ENCODE data around the gene DAAM1.

DAAM1 gene

DNA sequence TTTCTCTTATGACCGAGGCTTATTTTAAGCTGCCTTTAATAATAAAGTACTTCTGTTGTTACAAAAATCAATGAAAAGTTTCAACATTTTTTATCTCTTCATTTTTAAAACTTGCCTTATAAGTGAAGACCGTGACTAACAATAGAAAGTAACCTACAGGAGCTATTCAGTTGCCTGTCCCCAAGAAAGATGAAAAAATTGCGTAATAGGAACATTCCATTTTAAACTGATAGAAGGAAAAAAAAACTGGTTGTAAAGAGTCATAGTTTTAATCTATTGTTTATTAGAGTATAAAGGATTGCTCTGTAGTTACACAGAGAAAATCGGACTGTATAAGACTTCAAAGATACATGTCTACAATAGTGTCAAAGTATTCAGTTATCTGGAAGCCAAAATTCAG lies 83.3 kb downstream of the DAAM1 start:
- H3K9ac ChIP-seq (ENCODE audit: low read depth, low read length) = no peak overlapping the region
- DNase-seq (no peak), ATAC-seq (ENCODE audit: insufficient read depth, low read depth) (no peak)
- no peaks in the 10 kb centered on the region for H3K4me1 ChIP-seq (ENCODE audit: insufficient read depth, low read length)
- H3K79me2 ChIP-seq (ENCODE audit: insufficient read depth, low read length) = no peaks in the 10 kb centered on the region
- H3K4me2 ChIP-seq (ENCODE audit: insufficient read depth, low read length) = no peak overlapping the region
- H3K27ac ChIP-seq (ENCODE audit: low read length) = no peak overlapping the region
- H2AFZ ChIP-seq (ENCODE audit: low read depth, low read length) = no peak overlapping the region
- H3K36me3 ChIP-seq (ENCODE audit: insufficient read depth, low read length) = no peaks in the 10 kb centered on the region
- no peak overlapping the region for H3K4me3 ChIP-seq (ENCODE audit: low read depth in 1 of 2, low read length in 2 of 2)
- no peaks in the 10 kb centered on the region for H4K20me1 ChIP-seq (ENCODE audit: insufficient read depth, low read length)
- no peaks in the 10 kb centered on the region for H3K9me3 ChIP-seq (ENCODE audit: insufficient read depth, low read length, severe bottlenecking)
- TF ChIP-seq, protein P1, sequence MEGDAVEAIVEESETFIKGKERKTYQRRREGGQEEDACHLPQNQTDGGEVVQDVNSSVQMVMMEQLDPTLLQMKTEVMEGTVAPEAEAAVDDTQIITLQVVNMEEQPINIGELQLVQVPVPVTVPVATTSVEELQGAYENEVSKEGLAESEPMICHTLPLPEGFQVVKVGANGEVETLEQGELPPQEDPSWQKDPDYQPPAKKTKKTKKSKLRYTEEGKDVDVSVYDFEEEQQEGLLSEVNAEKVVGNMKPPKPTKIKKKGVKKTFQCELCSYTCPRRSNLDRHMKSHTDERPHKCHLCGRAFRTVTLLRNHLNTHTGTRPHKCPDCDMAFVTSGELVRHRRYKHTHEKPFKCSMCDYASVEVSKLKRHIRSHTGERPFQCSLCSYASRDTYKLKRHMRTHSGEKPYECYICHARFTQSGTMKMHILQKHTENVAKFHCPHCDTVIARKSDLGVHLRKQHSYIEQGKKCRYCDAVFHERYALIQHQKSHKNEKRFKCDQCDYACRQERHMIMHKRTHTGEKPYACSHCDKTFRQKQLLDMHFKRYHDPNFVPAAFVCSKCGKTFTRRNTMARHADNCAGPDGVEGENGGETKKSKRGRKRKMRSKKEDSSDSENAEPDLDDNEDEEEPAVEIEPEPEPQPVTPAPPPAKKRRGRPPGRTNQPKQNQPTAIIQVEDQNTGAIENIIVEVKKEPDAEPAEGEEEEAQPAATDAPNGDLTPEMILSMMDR (IDR thresholded peaks at IDR 0.05; ENCODE audit: borderline replicate concordance, extremely low read depth, low read length, poor library complexity, severe bottlenecking) = no peak
- TF ChIP-seq EZH2 (IDR thresholded peaks at IDR 0.05; ENCODE audit: borderline replicate concordance, low read depth, low read length, severe bottlenecking) = no peak
- H3K27me3 ChIP-seq (ENCODE audit: insufficient read depth, low read length, poor library complexity) = no peaks in the 10 kb centered on the region

DNA sequence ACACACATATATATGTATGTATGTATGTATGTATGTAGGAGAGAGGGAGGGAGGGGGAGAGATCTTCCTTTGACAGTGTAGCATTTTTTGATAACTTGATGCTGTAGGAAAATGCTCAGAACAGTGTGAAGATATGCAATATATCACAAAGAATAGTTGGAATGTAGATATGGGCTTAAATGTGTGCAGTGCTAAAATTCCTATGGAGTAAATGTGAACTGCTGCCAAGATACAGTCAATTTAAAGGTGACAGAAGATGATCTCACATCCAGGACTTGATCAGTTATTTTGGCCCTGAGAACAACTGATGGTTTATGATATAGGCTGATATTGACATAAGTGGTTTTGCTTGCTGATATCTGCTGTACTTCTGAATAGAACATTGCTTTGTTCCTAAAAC lies 84.2 kb downstream of the DAAM1 start:
- no peak overlapping the region for H3K4me2 ChIP-seq (ENCODE audit: insufficient read depth, low read length)
- no peak for ATAC-seq (ENCODE audit: insufficient read depth, low read depth)

DNA sequence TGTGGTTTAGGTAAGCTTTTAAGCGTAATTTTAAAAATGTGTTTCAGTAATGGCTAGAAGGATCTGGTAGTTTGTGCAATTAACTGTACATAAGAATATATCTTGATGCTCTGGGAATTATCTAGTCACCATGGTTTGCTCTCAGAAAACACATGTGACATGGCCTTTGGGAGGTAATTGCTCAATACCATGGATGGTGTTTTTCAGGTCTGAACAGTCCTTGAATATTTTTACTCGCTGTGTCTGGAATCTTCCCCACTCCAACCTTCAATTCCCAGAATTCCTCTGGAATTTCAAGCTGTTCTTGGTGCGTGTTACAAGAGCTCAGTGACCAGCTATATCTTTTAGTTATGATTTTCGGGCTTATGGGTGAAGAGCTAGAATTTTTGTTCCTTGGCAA lies 85.3 kb downstream of the DAAM1 start:
- Histone ChIP-seq H2AFZ (ENCODE audit: low read depth, low read length) (no peak overlapping the region), H3K27me3 (ENCODE audit: insufficient read depth, low read length, poor library complexity) (no peaks in the 10 kb centered on the region), H3K79me2 (ENCODE audit: insufficient read depth, low read length) (no peaks in the 10 kb centered on the region), H3K4me2 (ENCODE audit: insufficient read depth, low read length) (no peak overlapping the region), H3K4me3 (ENCODE audit: low read depth in 1 of 2, low read length in 2 of 2) (no peak overlapping the region), H4K20me1 (ENCODE audit: insufficient read depth, low read length) (no peaks in the 10 kb centered on the region), H3K9ac (ENCODE audit: low read depth, low read length) (no peak overlapping the region), H3K36me3 (ENCODE audit: insufficient read depth, low read length) (no peaks in the 10 kb centered on the region), H3K4me1 (ENCODE audit: insufficient read depth, low read length) (no peaks in the 10 kb centered on the region), H3K9me3 (ENCODE audit: insufficient read depth, low read length, severe bottlenecking) (no peaks in the 10 kb centered on the region), H3K27ac (ENCODE audit: low read length) (no peak overlapping the region)
- ATAC-seq (ENCODE audit: insufficient read depth, low read depth) (no peak), DNase-seq (no peak)
- TF ChIP-seq, protein P1 (IDR thresholded peaks at IDR 0.05; ENCODE audit: borderline replicate concordance, extremely low read depth, low read length, poor library complexity, severe bottlenecking) = no peak
- no peak for TF ChIP-seq EZH2 (IDR thresholded peaks at IDR 0.05; ENCODE audit: borderline replicate concordance, low read depth, low read length, severe bottlenecking)

More for the DNA sequence above, 84.2 kb downstream of the DAAM1 start:
- Histone ChIP-seq H3K27me3 (ENCODE audit: insufficient read depth, low read length, poor library complexity) (no peaks in the 10 kb centered on the region), H3K4me1 (ENCODE audit: insufficient read depth, low read length) (no peaks in the 10 kb centered on the region), H3K79me2 (ENCODE audit: insufficient read depth, low read length) (no peaks in the 10 kb centered on the region), H3K36me3 (ENCODE audit: insufficient read depth, low read length) (no peaks in the 10 kb centered on the region), H3K9me3 (ENCODE audit: insufficient read depth, low read length, severe bottlenecking) (no peaks in the 10 kb centered on the region), H2AFZ (ENCODE audit: low read depth, low read length) (no peak overlapping the region), H3K9ac (ENCODE audit: low read depth, low read length) (no peak overlapping the region), H4K20me1 (ENCODE audit: insufficient read depth, low read length) (no peaks in the 10 kb centered on the region), H3K4me3 (ENCODE audit: low read depth in 1 of 2, low read length in 2 of 2) (no peak overlapping the region), H3K27ac (ENCODE audit: low read length) (no peak overlapping the region)
- DNase-seq = no peak
- TF ChIP-seq, protein P1 (IDR thresholded peaks at IDR 0.05; ENCODE audit: borderline replicate concordance, extremely low read depth, low read length, poor library complexity, severe bottlenecking) = no peak
- no peak for TF ChIP-seq EZH2 (IDR thresholded peaks at IDR 0.05; ENCODE audit: borderline replicate concordance, low read depth, low read length, severe bottlenecking)

DNA sequence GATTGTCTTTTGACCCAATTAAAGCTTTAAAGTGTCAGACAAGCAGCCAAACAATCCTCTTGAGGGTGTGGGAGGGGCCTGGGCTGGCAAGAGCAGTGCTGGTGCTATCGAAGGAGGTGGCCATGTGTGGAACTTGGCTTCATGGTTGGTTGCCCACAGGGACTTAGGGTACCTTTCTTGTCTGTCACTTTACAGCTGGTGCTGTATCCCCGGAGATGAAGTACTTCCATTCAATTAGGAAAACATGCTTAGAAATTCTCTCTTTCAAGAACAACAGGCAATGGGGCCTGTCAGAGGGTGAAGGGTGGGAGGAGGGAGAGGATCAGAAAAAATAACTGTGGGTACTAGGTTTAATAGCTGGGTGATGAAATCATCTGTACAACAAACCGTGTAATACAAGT lies 86.5 kb downstream of the DAAM1 start:
- H3K27ac ChIP-seq (ENCODE audit: low read length) = no peak overlapping the region

More for the DNA sequence above, 86.5 kb downstream of the DAAM1 start:
- Histone ChIP-seq H3K4me2 (ENCODE audit: insufficient read depth, low read length) (no peak overlapping the region), H3K9me3 (ENCODE audit: insufficient read depth, low read length, severe bottlenecking) (no peaks in the 10 kb centered on the region), H3K9ac (ENCODE audit: low read depth, low read length) (no peak overlapping the region), H3K27me3 (ENCODE audit: insufficient read depth, low read length, poor library complexity) (no peaks in the 10 kb centered on the region), H2AFZ (ENCODE audit: low read depth, low read length) (no peak overlapping the region), H3K4me3 (ENCODE audit: low read depth in 1 of 2, low read length in 2 of 2) (no peak overlapping the region), H3K36me3 (ENCODE audit: insufficient read depth, low read length) (no peaks in the 10 kb centered on the region), H4K20me1 (ENCODE audit: insufficient read depth, low read length) (no peaks in the 10 kb centered on the region), H3K79me2 (ENCODE audit: insufficient read depth, low read length) (no peaks in the 10 kb centered on the region), H3K4me1 (ENCODE audit: insufficient read depth, low read length) (no peaks in the 10 kb centered on the region)
- ATAC-seq (ENCODE audit: insufficient read depth, low read depth) (0 out of 3 replicates have a peak, but pooled peaks have one; percentile 42), DNase-seq (no peak)
- TF ChIP-seq, protein P1 (IDR thresholded peaks at IDR 0.05; ENCODE audit: borderline replicate concordance, extremely low read depth, low read length, poor library complexity, severe bottlenecking) = no peak
- TF ChIP-seq EZH2 (IDR thresholded peaks at IDR 0.05; ENCODE audit: borderline replicate concordance, low read depth, low read length, severe bottlenecking) = no peak
